Mesenchymal stem cell (in vitro differentiated cells and primary cell): ENCODE results near the gene PCK2.
A peak's percentile ranks its signal among the peaks of the same experiment; 100 is the strongest.

Experiments used
- DNase-seq: peaks from one replicate; pipeline ENCODE4 v3.0.0-alpha.2; 2013
- H2AFZ ChIP-seq: one replicate; pipeline ENCODE4 v1.6.1; 2013; ENCODE audit warnings: low read depth, mild to moderate bottlenecking, control low read depth, inconsistent platforms, low read length, moderate library complexity
- H2AK5ac ChIP-seq: 2 replicates; pipeline ENCODE4 v1.6.1; 2013; ENCODE audit warnings: low read length, moderate library complexity, mild to moderate bottlenecking, inconsistent platforms; ENCODE audit not compliant: severe bottlenecking
- H2BK120ac ChIP-seq: one replicate; pipeline ENCODE4 v1.6.1; 2013; ENCODE audit warnings: low read depth, mild to moderate bottlenecking, inconsistent platforms, low read length, moderate library complexity
- H2BK12ac ChIP-seq, 2 experiments: one replicate each; pipeline ENCODE4 v1.6.1; 2013; ENCODE audit warnings: inconsistent platforms in 2 of 2, low read length in 2 of 2, mild to moderate bottlenecking in 2 of 2, moderate library complexity in 2 of 2, control low read depth in 1 of 2
- H2BK15ac ChIP-seq: one replicate; pipeline ENCODE4 v1.6.1; 2013; ENCODE audit warnings: mild to moderate bottlenecking, low read depth, inconsistent platforms; ENCODE audit not compliant: poor library complexity, severe bottlenecking
- H2BK5ac ChIP-seq: 2 replicates; pipeline ENCODE4 v1.6.1; 2013; ENCODE audit warnings: low read depth, mild to moderate bottlenecking, low read length, control low read depth, inconsistent platforms; ENCODE audit not compliant: poor library complexity, severe bottlenecking
- H3K14ac ChIP-seq, 2 experiments: one replicate each; pipeline ENCODE4 v1.6.1; 2013; ENCODE audit warnings: inconsistent platforms in 2 of 2, low read length in 2 of 2, control low read depth in 1 of 2, mild to moderate bottlenecking in 1 of 2, moderate library complexity in 1 of 2
- H3K18ac ChIP-seq, 2 experiments: one replicate each; pipeline ENCODE4 v1.6.1; 2013; ENCODE audit warnings: inconsistent platforms in 2 of 2, low read length in 2 of 2, control low read depth in 1 of 2, low read depth in 1 of 2, mild to moderate bottlenecking in 1 of 2
- H3K23ac ChIP-seq, 2 experiments: one replicate each; pipeline ENCODE4 v1.6.1; 2013; ENCODE audit warnings: inconsistent platforms in 2 of 2, low read length in 2 of 2, mild to moderate bottlenecking in 2 of 2, moderate library complexity in 2 of 2, control low read depth in 1 of 2
- H3K27ac ChIP-seq: 2 replicates; pipeline ENCODE4 v1.5.1; 2013; ENCODE audit warnings: mild to moderate bottlenecking, moderate library complexity, low read length, control low read depth, inconsistent platforms; ENCODE audit not compliant: poor library complexity, severe bottlenecking
- H3K27me3 ChIP-seq, 2 experiments: 2 replicates each; pipeline versions ENCODE4 v1.6.1 to v1.7.0; 2013; ENCODE audit warnings: low read length in 2 of 2, mild to moderate bottlenecking in 2 of 2, moderate library complexity in 2 of 2, control low read depth in 1 of 2, inconsistent platforms in 1 of 2; ENCODE audit not compliant: control insufficient read depth in 1 of 2, insufficient read depth in 1 of 2
- H3K36me3 ChIP-seq, 2 experiments: 2 replicates each; pipeline versions ENCODE4 v1.6.1 to v1.7.0; 2013; ENCODE audit warnings: low read length in 2 of 2, control low read depth in 1 of 2, inconsistent platforms in 1 of 2, low read depth in 1 of 2, mild to moderate bottlenecking in 1 of 2; ENCODE audit not compliant: insufficient read depth in 2 of 2, control insufficient read depth in 1 of 2
- H3K4ac ChIP-seq, 2 experiments: one replicate each; pipeline ENCODE4 v1.6.1; 2013; ENCODE audit warnings: inconsistent platforms in 2 of 2, low read length in 2 of 2, mild to moderate bottlenecking in 2 of 2, moderate library complexity in 2 of 2, control low read depth in 1 of 2, low read depth in 1 of 2
- H3K4me1 ChIP-seq: 2 replicates; pipeline ENCODE4 v1.6.1; 2013; ENCODE audit warnings: low read depth, low read length, control low read depth; ENCODE audit not compliant: control insufficient read depth, insufficient read depth
- H3K4me2 ChIP-seq: 2 replicates; pipeline ENCODE4 v1.6.1; 2013; ENCODE audit warnings: low read length, mild to moderate bottlenecking, inconsistent platforms; ENCODE audit not compliant: poor library complexity, severe bottlenecking
- H3K4me3 ChIP-seq, 2 experiments: 2 replicates each; pipeline versions ENCODE4 v1.5.1 to v1.7.0; 2013; ENCODE audit warnings: low read length in 2 of 2, mild to moderate bottlenecking in 2 of 2, control low read depth in 1 of 2, low read depth in 1 of 2; ENCODE audit not compliant: insufficient read depth in 1 of 2
- H3K79me1 ChIP-seq: replicated peaks from 2 replicates; pipeline ENCODE4 v1.6.1; 2013; ENCODE audit warnings: mild to moderate bottlenecking, control low read depth, low read length, inconsistent platforms; ENCODE audit not compliant: poor library complexity, severe bottlenecking
- H3K9ac ChIP-seq: 2 replicates; pipeline ENCODE4 v1.7.0; 2013; ENCODE audit warnings: mild to moderate bottlenecking, low read length, moderate library complexity
- H3K9me3 ChIP-seq: 2 replicates; pipeline ENCODE4 v1.7.0; 2013; ENCODE audit warnings: mild to moderate bottlenecking, low read length; ENCODE audit not compliant: control insufficient read depth
- H4K8ac ChIP-seq: one replicate; pipeline ENCODE4 v1.6.1; 2013; ENCODE audit warnings: inconsistent platforms, mild to moderate bottlenecking, low read length, moderate library complexity
- H4K91ac ChIP-seq: one replicate; pipeline ENCODE4 v1.6.1; 2013; ENCODE audit warnings: mild to moderate bottlenecking, low read length, inconsistent platforms
- WGBS: methylation state at CpG from one replicate; pipeline ENCODE4 v1.1.7; 2013; ENCODE audit warnings: mixed read lengths; 5-methylcytosine and 5-hydroxymethylcytosine counted together

The PCK2 gene

DNA sequence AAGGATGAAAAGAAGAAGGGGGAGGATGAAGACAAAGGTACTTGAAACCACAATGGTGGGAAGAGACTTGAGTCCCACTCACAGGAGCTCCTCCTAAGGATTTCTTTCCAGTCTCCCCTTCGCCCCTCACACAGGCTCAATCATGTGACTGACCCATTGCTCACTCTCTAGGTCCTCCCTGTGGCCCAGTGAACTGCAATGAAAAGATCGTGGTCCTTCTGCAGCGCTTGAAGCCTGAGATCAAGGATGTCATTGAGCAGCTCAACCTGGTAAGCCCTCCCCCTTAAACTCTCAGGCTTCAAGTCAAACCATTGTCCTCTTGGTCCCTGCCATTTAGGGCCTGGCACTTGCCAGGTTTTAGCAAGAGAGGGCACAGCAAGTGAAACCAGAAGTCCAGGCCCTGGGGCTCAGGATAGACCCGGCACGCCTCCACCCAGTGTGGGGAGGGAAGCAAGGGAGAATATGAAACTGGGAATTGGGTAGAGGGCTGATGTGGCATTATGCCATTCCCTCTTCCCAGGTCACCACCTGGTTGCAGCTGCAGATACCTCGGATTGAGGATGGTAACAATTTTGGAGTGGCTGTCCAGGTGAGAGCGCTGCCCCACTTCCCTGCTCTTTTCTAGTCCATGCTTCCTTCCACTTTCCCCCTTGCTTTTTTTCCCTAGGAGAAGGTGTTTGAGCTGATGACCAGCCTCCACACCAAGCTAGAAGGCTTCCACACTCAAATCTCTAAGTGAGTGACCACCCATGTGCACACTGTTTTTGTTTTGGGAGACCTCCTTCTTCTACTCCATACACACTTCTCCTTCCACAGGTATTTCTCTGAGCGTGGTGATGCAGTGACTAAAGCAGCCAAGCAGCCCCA is 43.7 kb downstream of the PCK2 start:
- Histone ChIP-seq H3K9me3 (no peaks in the 10 kb centered on the region), H2BK5ac (no peak overlapping the region), H2BK120ac (no peak overlapping the region), H3K4me1 (peaks cover 20% of the 10 kb centered on the region), H3K36me3 (peaks cover 22 to 29% of the 10 kb centered on the region in 2 experiments), H2BK15ac (no peak overlapping the region), H3K23ac (peak overlapping the region in 1 of 2 experiments; percentile 2), H2BK12ac (no peak overlapping the region), H3K4me3 (no peak overlapping the region), H2AK5ac (no peak overlapping the region), H4K8ac (no peak overlapping the region), H3K18ac (no peak overlapping the region), H3K4me2 (no peak overlapping the region), H3K14ac (no peak overlapping the region), H3K27ac (no peak overlapping the region), H3K79me1 (peaks cover 27% of the 10 kb centered on the region), H3K9ac (no peak overlapping the region), H3K4ac (no peak overlapping the region), H4K91ac (peak overlapping the region; percentile 47), H3K27me3 (no peaks in the 10 kb centered on the region), H2AFZ (no peak overlapping the region)
- WGBS, result 97% methylated on average over 8 of the region's 8 CpGs
- no peak for DNase-seq

DNA sequence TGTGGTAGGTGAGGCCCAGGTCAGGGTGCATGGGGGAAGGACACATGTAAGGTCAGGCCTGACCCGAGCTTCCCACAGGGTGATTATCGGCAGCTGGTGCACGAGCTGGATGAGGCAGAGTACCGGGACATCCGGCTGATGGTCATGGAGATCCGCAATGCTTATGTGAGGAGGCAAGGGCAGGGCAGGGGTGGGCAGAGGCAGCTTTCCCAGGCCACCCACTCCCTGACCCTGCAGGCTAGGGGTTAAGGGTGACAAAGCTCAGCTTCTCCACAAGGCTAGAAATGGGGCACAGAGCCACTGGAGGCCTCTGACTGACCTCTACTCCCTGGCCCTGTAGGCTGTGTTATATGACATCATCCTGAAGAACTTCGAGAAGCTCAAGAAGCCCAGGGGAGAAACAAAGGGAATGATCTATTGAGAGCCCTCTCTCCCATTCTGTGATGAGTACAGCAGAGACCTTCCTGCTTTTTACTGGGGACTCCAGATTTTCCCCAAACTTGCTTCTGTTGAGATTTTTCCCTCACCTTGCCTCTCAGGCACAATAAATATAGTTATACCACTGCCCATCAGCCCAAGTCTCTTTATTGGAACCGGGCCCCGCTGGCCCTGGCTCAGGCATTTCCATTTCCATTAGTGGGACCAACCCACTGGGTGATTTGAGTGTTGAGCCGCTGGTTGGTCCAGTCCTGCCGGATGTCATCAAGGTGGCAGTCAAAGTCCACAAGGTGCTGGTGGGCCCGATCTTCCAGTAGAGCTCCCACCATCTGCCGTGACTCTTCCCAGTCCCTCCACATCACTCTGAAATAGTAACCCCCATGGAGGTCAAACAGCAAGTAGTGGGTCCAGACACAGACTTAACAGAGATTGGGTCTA is 44.5 kb downstream of the PCK2 start:
- Histone ChIP-seq H3K9ac (no peak overlapping the region), H3K4me1 (peaks cover 23% of the 10 kb centered on the region), H2BK120ac (no peak overlapping the region), H3K27me3 (no peaks in the 10 kb centered on the region), H3K4me2 (no peak overlapping the region), H3K27ac (no peak overlapping the region), H3K9me3 (no peaks in the 10 kb centered on the region), H3K4ac (no peak overlapping the region), H2BK5ac (no peak overlapping the region), H3K4me3 (no peak overlapping the region), H2BK12ac (no peak overlapping the region), H3K18ac (no peak overlapping the region), H3K36me3 (peaks cover 24 to 38% of the 10 kb centered on the region in 2 experiments), H3K79me1 (peaks cover 34% of the 10 kb centered on the region), H4K8ac (no peak overlapping the region), H2AFZ (no peak overlapping the region), H3K14ac (no peak overlapping the region), H4K91ac (no peak overlapping the region), H2AK5ac (peak overlapping the region; percentile 22), H2BK15ac (no peak overlapping the region), H3K23ac (peak overlapping the region in 1 of 2 experiments; percentile 2)
- 88% methylated on average over 13 of the region's 13 CpGs for WGBS
- no peak for DNase-seq

DNA sequence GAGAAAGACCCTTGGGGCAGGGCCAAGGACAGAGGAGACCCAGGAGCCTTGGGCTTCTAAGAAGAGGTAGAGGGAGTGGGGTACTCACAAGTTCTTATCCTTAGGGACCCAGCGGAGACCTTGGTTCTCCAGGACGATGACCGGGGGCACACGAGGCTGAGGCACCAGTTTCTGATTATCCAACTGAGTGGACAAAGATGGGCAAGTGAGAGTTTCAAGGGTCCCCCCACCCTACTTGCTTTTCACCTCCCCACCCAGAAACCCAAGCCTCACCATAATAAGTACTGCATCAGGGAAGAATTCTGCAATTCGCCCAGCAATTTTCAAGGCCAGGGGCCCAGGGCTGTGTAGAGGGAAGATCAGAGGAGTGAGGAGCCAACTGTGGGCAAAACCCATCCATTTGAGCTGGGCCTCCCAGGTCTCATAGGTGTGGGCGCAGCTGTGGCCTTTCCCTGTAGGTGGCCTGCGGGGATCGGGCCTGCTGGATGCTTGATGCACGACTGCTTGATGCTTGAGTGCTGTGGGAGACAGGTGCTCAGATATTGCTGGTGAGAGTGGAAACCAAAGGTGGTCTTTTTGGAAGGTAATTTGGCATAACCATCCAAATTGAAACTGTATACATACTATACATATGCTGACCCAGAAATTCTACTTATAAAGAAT is 45.3 kb downstream of the PCK2 start:
- H2BK12ac ChIP-seq, result peak overlapping the region in 1 of 2 experiments; percentile 40
- H3K4ac ChIP-seq, result no peak overlapping the region
- H2BK120ac ChIP-seq, result no peak overlapping the region
- H3K79me1 ChIP-seq, result peaks cover 39% of the 10 kb centered on the region
- H3K4me2 ChIP-seq, result peak overlapping the region; percentile 21
- no peak overlapping the region for H2BK5ac ChIP-seq
- no peak overlapping the region for H2BK15ac ChIP-seq
- no peak for DNase-seq
- peak overlapping the region; percentile 32 for H3K9ac ChIP-seq
- no peak overlapping the region for H3K18ac ChIP-seq
- H3K9me3 ChIP-seq, result no peaks in the 10 kb centered on the region
- H2AFZ ChIP-seq, result no peak overlapping the region
- no peak overlapping the region for H3K27ac ChIP-seq
- peak overlapping the region; percentile 22 for H2AK5ac ChIP-seq
- H3K4me3 ChIP-seq, result peak overlapping the region in 1 of 2 experiments; percentile 94
- no peak overlapping the region for H4K8ac ChIP-seq
- no peak overlapping the region for H3K14ac ChIP-seq
- no peaks in the 10 kb centered on the region for H3K27me3 ChIP-seq
- peaks cover 30 to 45% of the 10 kb centered on the region in 2 experiments for H3K36me3 ChIP-seq
- peaks cover 23% of the 10 kb centered on the region for H3K4me1 ChIP-seq
- H4K91ac ChIP-seq, result no peak overlapping the region
- WGBS, result 99% methylated on average over 6 of the region's 9 CpGs
- peak overlapping the region in 1 of 2 experiments; percentile 80 for H3K23ac ChIP-seq
